Measurements from ENCODE around the gene TLN1.

DNA sequence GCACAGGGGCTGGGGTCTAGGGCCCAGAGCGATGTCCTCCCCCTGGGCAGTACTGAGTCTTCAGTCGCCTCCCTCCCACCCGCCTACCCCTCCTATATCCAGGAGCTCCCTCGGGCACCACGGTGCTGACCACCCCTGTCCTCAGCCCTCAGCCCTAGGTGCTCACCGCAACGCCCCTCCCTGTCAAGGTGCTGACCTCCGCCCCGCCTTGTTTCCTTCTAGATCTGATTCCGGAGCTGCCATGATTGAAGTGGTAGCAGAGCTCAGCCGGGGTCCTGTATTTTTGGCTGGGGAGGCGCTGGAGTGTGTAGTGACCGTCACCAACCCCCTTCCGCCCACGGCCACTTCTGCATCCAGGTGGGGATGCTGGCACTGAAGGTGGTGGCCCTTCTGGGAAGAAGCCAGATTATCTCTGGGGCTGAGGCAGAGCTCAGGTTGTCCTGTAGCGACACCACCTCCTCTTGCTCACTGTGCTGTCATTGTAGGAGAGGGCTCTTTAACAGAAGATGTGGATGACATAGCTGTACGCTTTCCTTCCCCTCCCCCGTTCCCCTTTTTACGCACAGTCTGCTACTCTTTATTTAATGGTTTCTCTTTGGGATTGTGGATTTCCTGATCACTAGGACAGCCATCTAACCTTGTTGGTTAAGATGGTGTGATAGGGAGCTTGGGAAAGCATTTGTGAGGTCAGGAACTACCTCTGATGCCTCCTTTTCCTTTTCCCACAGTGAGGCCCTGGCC lies 17.7 kb upstream of the TLN1 start:
- TF ChIP-seq, protein P1, sequence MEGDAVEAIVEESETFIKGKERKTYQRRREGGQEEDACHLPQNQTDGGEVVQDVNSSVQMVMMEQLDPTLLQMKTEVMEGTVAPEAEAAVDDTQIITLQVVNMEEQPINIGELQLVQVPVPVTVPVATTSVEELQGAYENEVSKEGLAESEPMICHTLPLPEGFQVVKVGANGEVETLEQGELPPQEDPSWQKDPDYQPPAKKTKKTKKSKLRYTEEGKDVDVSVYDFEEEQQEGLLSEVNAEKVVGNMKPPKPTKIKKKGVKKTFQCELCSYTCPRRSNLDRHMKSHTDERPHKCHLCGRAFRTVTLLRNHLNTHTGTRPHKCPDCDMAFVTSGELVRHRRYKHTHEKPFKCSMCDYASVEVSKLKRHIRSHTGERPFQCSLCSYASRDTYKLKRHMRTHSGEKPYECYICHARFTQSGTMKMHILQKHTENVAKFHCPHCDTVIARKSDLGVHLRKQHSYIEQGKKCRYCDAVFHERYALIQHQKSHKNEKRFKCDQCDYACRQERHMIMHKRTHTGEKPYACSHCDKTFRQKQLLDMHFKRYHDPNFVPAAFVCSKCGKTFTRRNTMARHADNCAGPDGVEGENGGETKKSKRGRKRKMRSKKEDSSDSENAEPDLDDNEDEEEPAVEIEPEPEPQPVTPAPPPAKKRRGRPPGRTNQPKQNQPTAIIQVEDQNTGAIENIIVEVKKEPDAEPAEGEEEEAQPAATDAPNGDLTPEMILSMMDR (IDR thresholded peaks at IDR 0.05), result no peak
- no peak for TF ChIP-seq EP300 (IDR thresholded peaks at IDR 0.05)

All from gastroesophageal sphincter (tissue), 3 donors.